Caco-2 (cell line): ENCODE results near the gene ODAD2. TPM values are rescaled to one million over a fixed set of nuclear protein-coding genes. Genes with fewer than 3 reads are reported as not detected.

Experiments used
- BruUV-seq: library from RNA; stranded (reverse); fragments of 400-500 nt; replicated peaks from 2 replicates; lab custom pipeline; 2021; lab: Mats Ljungman, UMichigan
- CTCF ChIA-PET: fragments of 300-600 bp; sonication (Branson Sonifier 250); formaldehyde crosslinking; loops from one replicate; lab custom pipeline; 2022; ENCODE audit warnings: antibody characterized with exemption; lab: Charles Lee
- POLR2A ChIA-PET: fragments of 300-600 bp; sonication (Branson Sonifier 250); formaldehyde crosslinking; loops from one replicate; lab custom pipeline; 2022; ENCODE audit warnings: antibody characterized with exemption; lab: Charles Lee
- DNase-seq, 2 experiments: peaks; one replicate each; pipeline versions ENCODE4 v3.0.0 to v3.0.0-alpha.2; 2020 to 2022
- H3K27me3 ChIP-seq: replicated peaks from 2 replicates; pipeline ENCODE4 v1.6.0; 2011; ENCODE audit warnings: low read length; ENCODE audit not compliant: control insufficient read depth, insufficient read depth
- H3K36me3 ChIP-seq: 2 replicates; pipeline ENCODE4 v1.5.1; 2011; ENCODE audit warnings: low read length; ENCODE audit not compliant: control insufficient read depth, insufficient read depth
- H3K4me1 ChIP-seq: fragments of 250-450 bp; sonication (Bioruptor Pico); 2 replicates; pipeline ENCODE4 v1.5.1; 2020; ENCODE audit warnings: mild to moderate bottlenecking
- H3K4me3 ChIP-seq: 2 replicates; pipeline ENCODE4 v1.5.1; 2011; ENCODE audit warnings: low read depth, mild to moderate bottlenecking, control low read depth, low read length
- H3K9me3 ChIP-seq: fragments of 250-450 bp; sonication (Bioruptor Pico); 2 replicates; pipeline ENCODE4 v1.5.1; 2020; ENCODE audit warnings: mild to moderate bottlenecking, moderate library complexity
- H3K27ac Mint-ChIP-seq: one replicate; pipeline ENCODE4 v1.8.0; 2022; ENCODE audit warnings: mixed read lengths; ENCODE audit not compliant: unreplicated experiment
- H3K27me3 Mint-ChIP-seq: one replicate; pipeline ENCODE4 v1.8.0; 2022; ENCODE audit warnings: mixed read lengths; ENCODE audit not compliant: insufficient read depth, unreplicated experiment
- H3K36me3 Mint-ChIP-seq: one replicate; pipeline ENCODE4 v1.8.0; 2022; ENCODE audit warnings: mild to moderate bottlenecking, mixed read lengths; ENCODE audit not compliant: insufficient read depth, unreplicated experiment
- H3K4me1 Mint-ChIP-seq: one replicate; pipeline ENCODE4 v1.8.0; 2022; ENCODE audit warnings: low read depth, mixed read lengths; ENCODE audit not compliant: unreplicated experiment
- H3K4me3 Mint-ChIP-seq: one replicate; pipeline ENCODE4 v1.8.0; 2022; ENCODE audit warnings: mild to moderate bottlenecking, moderate library complexity, mixed read lengths; ENCODE audit not compliant: unreplicated experiment
- H3K9me3 Mint-ChIP-seq: one replicate; pipeline ENCODE4 v1.8.0; 2022; ENCODE audit warnings: mixed read lengths; ENCODE audit not compliant: unreplicated experiment
- intact Hi-C: fragments of 100-400 bp; cut with micrococcal nuclease; formaldehyde crosslinking; loops from one replicate; pipeline ENCODE4 v1.10.0; 2022; ENCODE audit not compliant: unreplicated experiment
- total RNA-seq: library from RNA; stranded (reverse); gene quantifications from 2 replicates; pipeline ENCODE4 v1.2.3, GENCODE V29; 2022
- TF ChIP-seq, protein P1 (sequence below), 2 experiments: fragments of 200-600 bp in 1 of 2; IDR thresholded peaks; 1 replicate in 1 of 2; 2 replicates in 1 of 2; pipeline versions ENCODE4 v1.5.1 to v1.8.0; 2011 to 2022; ENCODE audit warnings: antibody characterized with exemption in 1 of 2, control low read depth in 1 of 2, inconsistent platforms in 1 of 2, low read depth in 1 of 2, low read length in 1 of 2, mild to moderate bottlenecking in 1 of 2, moderate library complexity in 1 of 2; ENCODE audit not compliant: insufficient read depth in 1 of 2, severe bottlenecking in 1 of 2, unreplicated experiment in 1 of 2

Gene ODAD2
- total RNA-seq, 1 experiment from 2014 or later, result not detected

DNA sequence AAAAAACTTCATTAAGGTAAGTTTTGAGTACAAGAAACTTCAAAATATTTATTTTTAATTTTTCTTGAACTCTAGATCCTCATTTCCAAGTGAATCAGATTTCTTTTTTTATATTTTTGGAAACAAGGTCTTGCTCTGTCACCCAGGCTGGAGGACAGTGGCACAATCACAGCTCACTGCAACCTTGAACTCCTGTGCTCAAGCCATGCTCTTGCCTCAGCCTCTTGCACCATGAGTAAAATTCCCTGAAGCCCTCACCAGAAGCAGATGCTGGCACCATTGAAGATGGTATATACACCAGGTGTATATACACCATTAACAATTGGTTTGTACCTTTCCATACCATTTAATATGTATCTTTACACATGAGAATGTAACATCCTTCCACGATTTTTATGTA lies 45.1 kb upstream of the ODAD2 start:
- Mint-ChIP-seq H3K4me1 (no peaks in the 10 kb centered on the region), H3K4me3 (no peak overlapping the region), H3K9me3 (no peaks in the 10 kb centered on the region), H3K27ac (no peak overlapping the region), H3K27me3 (no peaks in the 10 kb centered on the region), H3K36me3 (peaks cover 12% of the 10 kb centered on the region)
- Histone ChIP-seq H3K36me3 (no peaks in the 10 kb centered on the region), H3K27me3 (no peaks in the 10 kb centered on the region; the same call in 1 of the 2 replicates), H3K9me3 (no peaks in the 10 kb centered on the region), H3K4me1 (no peaks in the 10 kb centered on the region), H3K4me3 (no peak overlapping the region)
- ChIA-PET POLR2A (no interaction called here), CTCF (no interaction called here)
- no peak for DNase-seq
- TF ChIP-seq, protein P1, sequence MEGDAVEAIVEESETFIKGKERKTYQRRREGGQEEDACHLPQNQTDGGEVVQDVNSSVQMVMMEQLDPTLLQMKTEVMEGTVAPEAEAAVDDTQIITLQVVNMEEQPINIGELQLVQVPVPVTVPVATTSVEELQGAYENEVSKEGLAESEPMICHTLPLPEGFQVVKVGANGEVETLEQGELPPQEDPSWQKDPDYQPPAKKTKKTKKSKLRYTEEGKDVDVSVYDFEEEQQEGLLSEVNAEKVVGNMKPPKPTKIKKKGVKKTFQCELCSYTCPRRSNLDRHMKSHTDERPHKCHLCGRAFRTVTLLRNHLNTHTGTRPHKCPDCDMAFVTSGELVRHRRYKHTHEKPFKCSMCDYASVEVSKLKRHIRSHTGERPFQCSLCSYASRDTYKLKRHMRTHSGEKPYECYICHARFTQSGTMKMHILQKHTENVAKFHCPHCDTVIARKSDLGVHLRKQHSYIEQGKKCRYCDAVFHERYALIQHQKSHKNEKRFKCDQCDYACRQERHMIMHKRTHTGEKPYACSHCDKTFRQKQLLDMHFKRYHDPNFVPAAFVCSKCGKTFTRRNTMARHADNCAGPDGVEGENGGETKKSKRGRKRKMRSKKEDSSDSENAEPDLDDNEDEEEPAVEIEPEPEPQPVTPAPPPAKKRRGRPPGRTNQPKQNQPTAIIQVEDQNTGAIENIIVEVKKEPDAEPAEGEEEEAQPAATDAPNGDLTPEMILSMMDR (IDR thresholded peaks at IDR 0.05; ENCODE audit: insufficient read depth in 1 of 2, low read depth in 1 of 2, low read length in 1 of 2, severe bottlenecking in 1 of 2, unreplicated experiment in 1 of 2), result no peak
- intact Hi-C loops, result no loop called here
- no TSS peak for BruUV-seq

DNA sequence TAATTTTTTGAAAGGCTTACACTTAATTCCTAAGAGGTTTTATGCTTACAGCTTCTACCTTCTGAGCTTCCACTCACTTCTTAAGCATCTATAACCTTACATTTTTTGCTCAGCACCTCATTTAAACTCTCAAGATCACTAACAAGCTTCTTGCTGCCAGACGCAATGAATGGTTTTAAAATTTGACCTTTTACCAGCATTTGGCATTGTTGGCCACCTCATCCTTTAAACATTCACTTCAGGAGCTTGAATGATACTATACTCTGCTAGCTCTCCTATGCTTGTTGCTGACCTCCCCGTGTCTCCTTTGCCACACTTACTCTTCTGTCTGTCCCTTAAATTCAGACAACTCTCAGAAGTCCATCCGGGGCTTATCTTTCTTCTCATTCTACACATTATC lies 37.7 kb upstream of the ODAD2 start:
- H3K36me3 Mint-ChIP-seq, result no peaks in the 10 kb centered on the region
- Histone ChIP-seq H3K9me3 (no peaks in the 10 kb centered on the region), H3K4me1 (no peaks in the 10 kb centered on the region), H3K4me3 (no peak overlapping the region), H3K27me3 (peaks cover 3% of the 10 kb centered on the region; the same call in 1 of the 2 replicates), H3K36me3 (no peaks in the 10 kb centered on the region)
- DNase-seq, result no peak
- no peaks in the 10 kb centered on the region for H3K9me3 Mint-ChIP-seq
- H3K27ac Mint-ChIP-seq, result no peak overlapping the region
- no peaks in the 10 kb centered on the region for H3K4me1 Mint-ChIP-seq
- intact Hi-C loops, result no loop called here
- POLR2A ChIA-PET, result no interaction called here
- peaks cover 22% of the 10 kb centered on the region for H3K27me3 Mint-ChIP-seq
- TF ChIP-seq, protein P1 (IDR thresholded peaks at IDR 0.05; ENCODE audit: insufficient read depth in 1 of 2, low read depth in 1 of 2, low read length in 1 of 2, severe bottlenecking in 1 of 2, unreplicated experiment in 1 of 2), result no peak
- no TSS peak for BruUV-seq
- H3K4me3 Mint-ChIP-seq, result no peak overlapping the region
- CTCF ChIA-PET, result no interaction called here

DNA sequence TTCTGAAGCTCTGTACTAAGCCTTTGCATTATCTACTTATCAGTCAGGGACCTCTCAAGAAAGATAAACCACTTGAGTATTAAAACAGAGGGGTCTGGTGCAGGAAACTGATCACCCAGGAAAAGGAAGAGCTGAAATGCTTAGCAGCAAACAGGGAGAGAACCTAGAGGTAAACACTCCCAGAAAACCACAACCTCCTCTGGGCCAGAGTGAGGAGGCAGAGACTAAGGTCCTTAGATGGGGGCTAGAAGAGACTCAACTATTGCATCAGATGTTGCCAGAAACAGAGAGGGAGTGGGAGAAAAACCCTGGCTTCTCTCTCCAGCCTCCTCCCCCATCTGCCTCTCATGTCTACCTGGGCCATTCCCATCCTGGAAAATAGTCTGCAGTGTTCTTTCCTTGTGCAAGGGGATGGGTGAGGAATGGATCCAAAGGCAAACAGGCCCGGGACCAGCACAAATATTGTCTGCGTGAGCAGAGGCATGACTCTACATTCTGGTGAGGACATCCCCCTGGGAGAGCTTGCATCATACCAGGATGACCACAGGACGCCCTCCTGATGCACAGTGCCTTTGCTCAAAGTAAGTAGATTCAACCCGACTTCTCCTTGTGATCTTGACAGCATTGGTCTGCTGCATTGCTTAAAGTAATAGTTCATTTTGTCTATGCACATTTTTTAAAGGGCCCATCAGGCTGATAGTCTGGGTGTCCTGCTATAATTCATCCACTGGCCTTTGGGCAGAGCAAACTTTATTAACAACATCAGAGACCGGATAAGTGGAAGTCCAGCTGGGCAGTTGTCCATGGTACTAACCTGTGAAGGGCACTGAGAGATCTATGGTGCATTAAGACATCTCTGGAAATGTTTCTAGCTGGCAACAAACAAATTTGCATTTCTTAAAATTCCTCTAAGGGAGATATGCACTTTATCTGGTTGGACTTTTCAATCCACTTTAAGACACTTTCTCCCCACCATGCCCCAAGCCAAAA lies 22.4 kb upstream of the ODAD2 start:
- Histone ChIP-seq H3K4me3 (no peak overlapping the region), H3K36me3 (no peaks in the 10 kb centered on the region), H3K4me1 (no peaks in the 10 kb centered on the region), H3K9me3 (no peaks in the 10 kb centered on the region), H3K27me3 (no peaks in the 10 kb centered on the region)
- CTCF ChIA-PET, result no interaction called here
- H3K27ac Mint-ChIP-seq, result no peak overlapping the region
- POLR2A ChIA-PET, result no interaction called here
- TF ChIP-seq, protein P1 (IDR thresholded peaks at IDR 0.05; ENCODE audit: insufficient read depth in 1 of 2, low read depth in 1 of 2, low read length in 1 of 2, severe bottlenecking in 1 of 2, unreplicated experiment in 1 of 2), result no peak
- H3K27me3 Mint-ChIP-seq, result peaks cover 25% of the 10 kb centered on the region
- H3K4me3 Mint-ChIP-seq, result no peak overlapping the region
- DNase-seq, result no peak
- no peaks in the 10 kb centered on the region for H3K36me3 Mint-ChIP-seq
- BruUV-seq, result no TSS peak
- no peaks in the 10 kb centered on the region for H3K9me3 Mint-ChIP-seq
- intact Hi-C loops, result no loop called here
- no peaks in the 10 kb centered on the region for H3K4me1 Mint-ChIP-seq
